Measurements from ENCODE around the gene CRYL1. TPM values are rescaled to one million over a fixed set of nuclear protein-coding genes. Genes with fewer than 3 reads are reported as not detected.

The CRYL1 gene
- total and polyA plus RNA-seq, 2 of the 13 experiments (the other 11 are each of a cell fraction or from before 2014, with no cell fraction given), result 57.2 to 115 TPM

- Histone ChIP-seq H3K27ac (ENCODE audit: extremely low read length, insufficient read depth, low read length) (no peak overlapping the region), H3K9ac (ENCODE audit: insufficient read depth, low read depth, low read length) (no peak overlapping the region), H3K27me3 (ENCODE audit: control insufficient read depth in 1 of 2, insufficient read depth in 2 of 2, low read length in 2 of 2) (no peaks in the 10 kb centered on the region; a peak in 1 of 5 replicates), H3K4me1 (ENCODE audit: insufficient read depth, low read length) (no peaks in the 10 kb centered on the region), H3K4me2 (ENCODE audit: low read depth, low read length) (no peak overlapping the region), H3K4me3 (replicated peaks in 1 of 3; ENCODE audit: insufficient read depth in 1 of 3, low read depth in 2 of 3, low read length in 3 of 3) (no peak overlapping the region), H3K79me2 (ENCODE audit: insufficient read depth, low read length) (no peaks in the 10 kb centered on the region), H4K20me1 (ENCODE audit: insufficient read depth, low read length) (no peaks in the 10 kb centered on the region), H3K36me3 (replicated peaks in 1 of 2; ENCODE audit: control insufficient read depth in 1 of 2, insufficient read depth in 2 of 2, low read length in 2 of 2) (peaks cover 2 to 6% of the 10 kb centered on the region in 2 experiments; a peak in 3 of 5 replicates), H2AFZ (ENCODE audit: low read length) (no peak overlapping the region), H3K9me3 (ENCODE audit: low read length) (no peaks in the 10 kb centered on the region)
- BruUV-seq (replicated peaks), result no TSS peak
- ChIA-PET CTCF (ENCODE audit: low intra/inter-chr PET ratio, low total read pairs) (no interaction called here), POLR2A (no interaction called here)
- ATAC-seq (no peak), DNase-seq (ENCODE audit: low spot score) (no peak), FAIRE-seq (no peak)
- intact Hi-C loops (cut with micrococcal nuclease; ENCODE audit: unreplicated experiment) (no loop called here), in situ Hi-C loops (cut with HindIII; ENCODE audit: extremely low pct_ligation_motif_present, low pct_unique_long_range_greater_than_20kb) (no loop called here)
- TF ChIP-seq ZUFSP (CRISPR knock-in tag; IDR thresholded peaks at IDR 0.05; ENCODE audit: borderline replicate concordance) (no peak), HHEX (CRISPR knock-in tag; IDR thresholded peaks at IDR 0.05) (no peak), ZNF335 (CRISPR knock-in tag; IDR thresholded peaks at IDR 0.05) (no peak), CREBL2 (CRISPR knock-in tag; IDR thresholded peaks at IDR 0.05; ENCODE audit: borderline replicate concordance) (no peak), ZGPAT (CRISPR knock-in tag; IDR thresholded peaks at IDR 0.05) (no peak), ADNP (CRISPR knock-in tag; IDR thresholded peaks at IDR 0.05) (no peak), MYPOP (CRISPR knock-in tag; IDR thresholded peaks at IDR 0.05) (no peak), HNRNPUL1 (IDR thresholded peaks at IDR 0.05; ENCODE audit: low read depth, low read length) (no peak), THAP11 (CRISPR knock-in tag; IDR thresholded peaks at IDR 0.05) (no peak), ARNTL (CRISPR knock-in tag; IDR thresholded peaks at IDR 0.05) (no peak), ATRX (CRISPR knock-in tag; IDR thresholded peaks at IDR 0.05; ENCODE audit: borderline replicate concordance) (no peak), JDP2 (CRISPR knock-in tag; IDR thresholded peaks at IDR 0.05; ENCODE audit: borderline replicate concordance) (no peak), ZNF75D (CRISPR knock-in tag; IDR thresholded peaks at IDR 0.05; ENCODE audit: borderline replicate concordance) (no peak), ZNF747 (CRISPR knock-in tag; IDR thresholded peaks at IDR 0.05; ENCODE audit: borderline replicate concordance) (no peak), ZNF121 (CRISPR knock-in tag; IDR thresholded peaks at IDR 0.05) (no peak), ATF2 (CRISPR knock-in tag; IDR thresholded peaks at IDR 0.05) (no peak)
- 98% methylated on average over 2 of the region's 2 CpGs for WGBS (ENCODE audit: low lambda C conversion rate)
Observed at GRCh38 chr13:20466371-20466770, 59.3 kb downstream of the CRYL1 start.

Measured in HepG2 (cell line).